T-helper 2 cell treated with Interferon-gamma antibody and Interleukin-4, amounts not matched to agents 5 μg/mL and 100 μg/mL, for 36 hours (primary cell): ENCODE data around the gene WDFY2.

Experiments used
- DNase-seq: peaks from one replicate; pipeline ENCODE4 v3.0.0; 2021; ENCODE audit warnings: low spot score
- H3K27ac Mint-ChIP-seq: one replicate; pipeline ENCODE4 v1.8.0; 2021; ENCODE audit warnings: mild to moderate bottlenecking, mixed read lengths
- H3K27me3 Mint-ChIP-seq: one replicate; pipeline ENCODE4 v1.8.0; 2021; ENCODE audit warnings: low read depth, mixed read lengths
- H3K36me3 Mint-ChIP-seq: one replicate; pipeline ENCODE4 v1.8.0; 2021; ENCODE audit warnings: low read depth, mixed read lengths
- H3K4me1 Mint-ChIP-seq: one replicate; pipeline ENCODE4 v1.8.0; 2021; ENCODE audit warnings: low read depth, mixed read lengths
- H3K4me3 Mint-ChIP-seq: one replicate; pipeline ENCODE4 v1.8.0; 2022; ENCODE audit warnings: mild to moderate bottlenecking, moderate library complexity, mixed read lengths
- H3K9me3 Mint-ChIP-seq: one replicate; pipeline ENCODE4 v1.8.0; 2021; ENCODE audit warnings: mixed read lengths

Gene WDFY2

GRCh38 chr13:51601601-51602565, 17.6 kb downstream of the WDFY2 start:
- Mint-ChIP-seq H3K4me1 (peaks cover 10% of the 10 kb centered on the region), H3K27ac (no peak overlapping the region), H3K27me3 (no peaks in the 10 kb centered on the region), H3K9me3 (no peaks in the 10 kb centered on the region), H3K4me3 (no peak overlapping the region), H3K36me3 (peaks cover 9% of the 10 kb centered on the region)
- DNase-seq, result no peak

- no peaks in the 10 kb centered on the region for H3K27me3 Mint-ChIP-seq
- no peak overlapping the region for H3K4me3 Mint-ChIP-seq
- no peaks in the 10 kb centered on the region for H3K9me3 Mint-ChIP-seq
- H3K27ac Mint-ChIP-seq, result no peak overlapping the region
- peaks cover 9% of the 10 kb centered on the region for H3K36me3 Mint-ChIP-seq
- no peak for DNase-seq
- H3K4me1 Mint-ChIP-seq, result peaks cover 12% of the 10 kb centered on the region
Observed at GRCh38 chr13:51603716-51604115, 19.5 kb downstream of the WDFY2 start.

DNA sequence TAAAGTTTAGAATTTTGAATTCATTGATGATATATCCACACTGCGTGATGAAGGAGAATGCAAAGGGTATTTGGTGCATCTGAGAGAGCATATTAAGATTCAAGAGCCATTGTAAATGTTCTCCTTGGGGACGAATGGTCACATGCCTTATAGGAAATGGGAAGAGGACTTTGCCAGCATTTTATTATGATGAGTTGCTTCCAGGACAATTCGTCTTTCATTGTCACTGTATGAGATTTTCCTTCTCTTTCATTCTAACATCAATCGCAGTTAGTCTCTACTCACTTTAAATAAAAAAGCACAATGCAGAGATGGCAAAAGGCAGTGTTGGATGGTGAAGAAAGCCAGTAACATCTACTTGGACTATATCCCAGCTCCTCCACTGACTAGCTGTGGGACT, 21.4 kb downstream of the WDFY2 start:
- H3K27me3 Mint-ChIP-seq, result no peaks in the 10 kb centered on the region
- peaks cover 9% of the 10 kb centered on the region for H3K36me3 Mint-ChIP-seq
- H3K4me1 Mint-ChIP-seq, result peaks cover 7% of the 10 kb centered on the region
- H3K27ac Mint-ChIP-seq, result no peak overlapping the region
- H3K9me3 Mint-ChIP-seq, result no peaks in the 10 kb centered on the region
- no peak overlapping the region for H3K4me3 Mint-ChIP-seq
- no peak for DNase-seq

DNA sequence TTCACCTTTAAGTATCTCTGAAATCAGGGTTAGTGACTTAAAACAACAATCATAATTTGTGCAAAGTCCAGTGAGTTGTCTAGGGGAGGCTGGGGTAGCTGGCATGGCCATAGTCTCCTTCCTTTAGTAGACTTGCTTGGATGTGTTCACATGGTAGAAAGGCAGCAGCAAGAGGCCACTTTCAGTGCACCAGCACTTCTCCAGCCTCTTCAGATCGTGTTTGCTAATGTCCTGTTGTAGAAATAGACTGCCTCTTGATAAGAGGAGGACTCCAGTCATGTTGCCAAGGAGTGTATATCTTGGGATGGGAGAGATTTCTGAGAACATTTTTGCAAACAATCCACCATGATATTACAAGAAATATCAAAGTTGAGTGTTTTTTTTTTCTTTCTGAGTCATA, 22.9 kb downstream of the WDFY2 start:
- H3K27me3 Mint-ChIP-seq, result no peaks in the 10 kb centered on the region
- no peaks in the 10 kb centered on the region for H3K9me3 Mint-ChIP-seq
- no peak for DNase-seq
- H3K4me3 Mint-ChIP-seq, result no peak overlapping the region
- H3K36me3 Mint-ChIP-seq, result peaks cover 6% of the 10 kb centered on the region
- peaks cover 7% of the 10 kb centered on the region for H3K4me1 Mint-ChIP-seq
- H3K27ac Mint-ChIP-seq, result no peak overlapping the region

DNA sequence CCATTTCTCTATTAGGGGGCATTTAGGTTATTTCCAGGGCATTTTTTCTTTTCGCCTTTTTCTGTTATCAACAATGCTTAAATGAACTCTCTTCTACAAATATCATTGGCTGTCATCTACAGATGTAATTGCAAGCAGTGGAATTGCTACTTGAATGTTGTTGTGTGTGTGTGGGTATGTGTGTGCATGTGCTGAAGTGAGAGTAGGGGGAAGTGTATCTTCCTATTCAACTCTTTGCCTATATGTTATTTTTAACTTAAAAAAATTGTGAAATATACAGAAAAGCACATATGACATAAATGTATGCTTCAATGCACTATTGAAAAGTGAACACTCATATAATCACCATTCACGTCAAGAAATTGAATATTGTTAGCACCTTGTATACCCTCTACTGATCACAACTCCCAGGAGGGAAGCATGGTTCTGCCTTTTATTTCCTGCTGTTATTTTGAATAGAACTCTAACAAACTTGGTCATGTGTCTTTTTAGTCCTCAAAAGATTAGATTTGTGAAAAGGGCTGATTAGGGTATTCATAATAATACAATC, 24.7 kb downstream of the WDFY2 start:
- Mint-ChIP-seq H3K27ac (no peak overlapping the region), H3K9me3 (no peaks in the 10 kb centered on the region), H3K36me3 (no peaks in the 10 kb centered on the region), H3K27me3 (no peaks in the 10 kb centered on the region), H3K4me1 (peaks cover 16% of the 10 kb centered on the region), H3K4me3 (no peak overlapping the region)
- DNase-seq, result no peak

GRCh38 chr13:51612867-51613266, 28.6 kb downstream of the WDFY2 start:
- no peaks in the 10 kb centered on the region for H3K27me3 Mint-ChIP-seq
- peaks cover 1% of the 10 kb centered on the region for H3K36me3 Mint-ChIP-seq
- peaks cover 21% of the 10 kb centered on the region for H3K4me1 Mint-ChIP-seq
- no peaks in the 10 kb centered on the region for H3K9me3 Mint-ChIP-seq
- no peak overlapping the region for H3K27ac Mint-ChIP-seq
- no peak for DNase-seq
- peak overlapping the region; percentile 14 for H3K4me3 Mint-ChIP-seq

DNA sequence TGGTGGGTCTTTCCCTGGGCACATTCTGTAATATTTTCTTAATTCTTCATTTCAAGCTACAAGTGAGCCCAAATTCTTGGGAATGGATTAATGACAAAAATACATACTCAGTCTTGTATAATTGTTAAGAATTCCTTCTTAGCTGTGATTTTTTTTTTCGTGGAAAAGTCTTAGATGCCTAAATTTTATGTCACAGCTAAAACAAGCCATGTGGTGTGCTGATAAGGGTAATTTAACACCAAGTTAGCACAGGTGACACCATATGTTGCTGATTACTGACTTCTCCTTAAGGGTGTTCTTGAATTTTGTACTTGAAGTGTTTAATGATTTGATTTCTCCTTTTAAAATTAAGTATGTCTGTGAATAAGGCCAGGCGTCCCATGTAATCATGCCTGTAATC, 29.3 kb downstream of the WDFY2 start:
- Mint-ChIP-seq H3K4me3 (no peak overlapping the region), H3K27ac (no peak overlapping the region), H3K36me3 (peaks cover 1% of the 10 kb centered on the region), H3K9me3 (no peaks in the 10 kb centered on the region), H3K4me1 (peaks cover 21% of the 10 kb centered on the region), H3K27me3 (no peaks in the 10 kb centered on the region)
- no peak for DNase-seq

GRCh38 chr13:51614350-51614786, 30.1 kb downstream of the WDFY2 start:
- H3K36me3 Mint-ChIP-seq, result peaks cover 1% of the 10 kb centered on the region
- no peaks in the 10 kb centered on the region for H3K9me3 Mint-ChIP-seq
- H3K4me3 Mint-ChIP-seq, result peak overlapping the region; percentile 79
- no peaks in the 10 kb centered on the region for H3K27me3 Mint-ChIP-seq
- peak overlapping the region; percentile 91 for H3K27ac Mint-ChIP-seq
- H3K4me1 Mint-ChIP-seq, result peaks cover 21% of the 10 kb centered on the region
- peak; percentile 44 for DNase-seq

- no peaks in the 10 kb centered on the region for H3K9me3 Mint-ChIP-seq
- DNase-seq, result no peak
- peaks cover 3% of the 10 kb centered on the region for H3K36me3 Mint-ChIP-seq
- no peak overlapping the region for H3K4me3 Mint-ChIP-seq
- no peaks in the 10 kb centered on the region for H3K27me3 Mint-ChIP-seq
- H3K4me1 Mint-ChIP-seq, result peaks cover 28% of the 10 kb centered on the region
- H3K27ac Mint-ChIP-seq, result no peak overlapping the region
Observed at GRCh38 chr13:51618626-51619025, 34.4 kb downstream of the WDFY2 start.

GRCh38 chr13:51619614-51620013, 35.4 kb downstream of the WDFY2 start:
- DNase-seq, result peak; percentile 17
- Mint-ChIP-seq H3K27ac (no peak overlapping the region), H3K4me1 (peaks cover 32% of the 10 kb centered on the region), H3K27me3 (no peaks in the 10 kb centered on the region), H3K36me3 (peaks cover 2% of the 10 kb centered on the region), H3K9me3 (no peaks in the 10 kb centered on the region), H3K4me3 (no peak overlapping the region)

DNA sequence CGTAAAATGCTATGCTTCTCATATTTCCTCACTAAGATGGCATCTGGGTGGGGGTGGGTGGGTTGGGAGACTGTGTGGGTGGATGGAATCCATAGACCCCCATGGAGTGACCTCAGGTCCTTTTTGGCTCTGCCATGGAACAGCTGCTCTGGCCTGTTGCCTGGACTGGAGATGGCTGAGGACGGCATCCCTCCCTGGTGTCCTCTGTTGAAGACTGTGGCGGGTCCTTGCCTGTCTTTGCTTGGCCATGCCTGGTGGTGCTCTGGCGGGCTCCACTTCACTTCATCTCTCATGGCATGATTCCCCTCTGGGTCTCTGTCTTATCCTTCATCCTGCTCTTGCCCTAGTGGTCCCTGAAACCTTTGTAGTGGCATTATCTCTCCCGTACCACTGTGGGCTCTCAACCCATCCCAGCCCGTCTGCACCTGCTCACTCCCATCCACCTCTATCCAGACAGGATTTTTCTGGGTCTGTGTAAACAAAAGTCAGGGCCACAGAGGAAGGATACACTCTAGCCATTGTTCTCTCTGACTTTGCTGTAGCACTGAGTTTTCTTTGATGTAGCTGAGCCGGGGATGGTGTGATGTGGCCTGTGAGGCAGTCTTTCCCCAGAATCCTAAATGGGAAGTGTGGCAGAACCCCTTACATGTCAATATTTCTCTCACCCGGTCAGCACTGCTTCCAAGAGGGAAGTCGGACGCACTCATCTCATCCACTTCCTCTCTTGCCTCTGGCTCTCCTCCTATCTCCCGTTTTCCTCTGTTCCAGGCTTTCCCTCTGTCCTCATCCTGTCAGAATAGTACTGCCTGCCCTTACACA, 36.1 kb downstream of the WDFY2 start:
- no peak overlapping the region for H3K27ac Mint-ChIP-seq
- peaks cover 2% of the 10 kb centered on the region for H3K36me3 Mint-ChIP-seq
- no peaks in the 10 kb centered on the region for H3K27me3 Mint-ChIP-seq
- peaks cover 28% of the 10 kb centered on the region for H3K4me1 Mint-ChIP-seq
- DNase-seq, result no peak
- no peak overlapping the region for H3K4me3 Mint-ChIP-seq
- no peaks in the 10 kb centered on the region for H3K9me3 Mint-ChIP-seq

- Mint-ChIP-seq H3K27ac (no peak overlapping the region), H3K4me1 (peaks cover 34% of the 10 kb centered on the region), H3K27me3 (no peaks in the 10 kb centered on the region), H3K9me3 (no peaks in the 10 kb centered on the region), H3K4me3 (no peak overlapping the region), H3K36me3 (peaks cover 2% of the 10 kb centered on the region)
- DNase-seq, result no peak
Observed at GRCh38 chr13:51621602-51622001, 37.3 kb downstream of the WDFY2 start.

GRCh38 chr13:51623473-51623872, 39.2 kb downstream of the WDFY2 start:
- H3K27me3 Mint-ChIP-seq, result no peaks in the 10 kb centered on the region
- peak overlapping the region; percentile 29 for H3K4me3 Mint-ChIP-seq
- DNase-seq, result no peak
- H3K36me3 Mint-ChIP-seq, result peaks cover 2% of the 10 kb centered on the region
- H3K9me3 Mint-ChIP-seq, result no peaks in the 10 kb centered on the region
- H3K27ac Mint-ChIP-seq, result no peak overlapping the region
- peaks cover 34% of the 10 kb centered on the region for H3K4me1 Mint-ChIP-seq

- no peak for DNase-seq
- peaks cover 32% of the 10 kb centered on the region for H3K4me1 Mint-ChIP-seq
- H3K27ac Mint-ChIP-seq, result no peak overlapping the region
Observed at GRCh38 chr13:51624207-51624606, 39.9 kb downstream of the WDFY2 start.

More at GRCh38 chr13:51624207-51624606, 39.9 kb downstream of the WDFY2 start:
- H3K4me3 Mint-ChIP-seq, result no peak overlapping the region
- H3K27me3 Mint-ChIP-seq, result no peaks in the 10 kb centered on the region
- no peaks in the 10 kb centered on the region for H3K9me3 Mint-ChIP-seq
- H3K36me3 Mint-ChIP-seq, result peaks cover 2% of the 10 kb centered on the region
